Activated CD8-positive, alpha-beta memory T cell treated with anti-CD3 and anti-CD28 coated beads, Interleukin-2, amount 10 ng/mL, durations not matched to agents 7 days and 5 days (primary cell): ENCODE measurements around the gene RADIL. TPM values are rescaled to one million over a fixed set of nuclear protein-coding genes. Genes with fewer than 3 reads are reported as not detected.
"Not testable (repeated sequence)": the region's sequence is repeated elsewhere in the genome, so short reads cannot be mapped to it uniquely, and the experiment has no call there.

Experiments used
- ATAC-seq: fragments of 150-1000 bp; cut with Tn5 transposase; one replicate; pipeline ENCODE4 v1.10.0; 2021; ENCODE audit warnings: moderate library complexity
- CTCF ChIA-PET: fragments of 350-600 bp; sonication (Branson Sonifier 250); formaldehyde crosslinking; loops from one replicate; lab custom pipeline; 2021; ENCODE audit warnings: antibody characterized with exemption; lab: Charles Lee
- DNase-seq: peaks from one replicate; pipeline ENCODE4 v3.0.0-alpha.2; 2020
- H3K27ac Mint-ChIP-seq: one replicate; pipeline ENCODE4 v1.8.0; 2021; ENCODE audit warnings: mild to moderate bottlenecking, mixed read lengths
- H3K27me3 Mint-ChIP-seq: one replicate; pipeline ENCODE4 v1.8.0; 2021; ENCODE audit warnings: mixed read lengths
- H3K36me3 Mint-ChIP-seq: one replicate; pipeline ENCODE4 v1.8.0; 2021; ENCODE audit warnings: mild to moderate bottlenecking, mixed read lengths
- H3K4me1 Mint-ChIP-seq: one replicate; pipeline ENCODE4 v1.8.0; 2021; ENCODE audit warnings: mixed read lengths
- H3K4me3 Mint-ChIP-seq: one replicate; pipeline ENCODE4 v1.8.0; 2021; ENCODE audit warnings: mild to moderate bottlenecking, moderate library complexity, mixed read lengths
- H3K9me3 Mint-ChIP-seq: one replicate; pipeline ENCODE4 v1.8.0; 2022; ENCODE audit warnings: low read depth, mixed read lengths
- total RNA-seq, 2 experiments: library from RNA; stranded (reverse); gene quantifications; one replicate each; pipeline ENCODE4 v1.2.3, GENCODE V29; 2021

RADIL gene
- total RNA-seq, 2 experiments from 2014 or later: 0.12 TPM; not detected in 1

- ATAC-seq: no peak
- CTCF ChIA-PET: interaction anchor here (1.6 to 2.5 kb wide), 2 partner anchors 82 to 284 kb away, joined by 4 to 6 read pairs; no protein-coding TSS in a partner anchor
- Mint-ChIP-seq H3K4me1 (no peaks in the 10 kb centered on the region), H3K36me3 (no peaks in the 10 kb centered on the region), H3K27ac (no peak overlapping the region), H3K4me3 (no peak overlapping the region), H3K9me3 (no peaks in the 10 kb centered on the region), H3K27me3 (peaks cover 4% of the 10 kb centered on the region)
- DNase-seq: no peak
Observed at GRCh38 chr7:4801839-4802231, 81.7 kb downstream of the RADIL start.

DNA sequence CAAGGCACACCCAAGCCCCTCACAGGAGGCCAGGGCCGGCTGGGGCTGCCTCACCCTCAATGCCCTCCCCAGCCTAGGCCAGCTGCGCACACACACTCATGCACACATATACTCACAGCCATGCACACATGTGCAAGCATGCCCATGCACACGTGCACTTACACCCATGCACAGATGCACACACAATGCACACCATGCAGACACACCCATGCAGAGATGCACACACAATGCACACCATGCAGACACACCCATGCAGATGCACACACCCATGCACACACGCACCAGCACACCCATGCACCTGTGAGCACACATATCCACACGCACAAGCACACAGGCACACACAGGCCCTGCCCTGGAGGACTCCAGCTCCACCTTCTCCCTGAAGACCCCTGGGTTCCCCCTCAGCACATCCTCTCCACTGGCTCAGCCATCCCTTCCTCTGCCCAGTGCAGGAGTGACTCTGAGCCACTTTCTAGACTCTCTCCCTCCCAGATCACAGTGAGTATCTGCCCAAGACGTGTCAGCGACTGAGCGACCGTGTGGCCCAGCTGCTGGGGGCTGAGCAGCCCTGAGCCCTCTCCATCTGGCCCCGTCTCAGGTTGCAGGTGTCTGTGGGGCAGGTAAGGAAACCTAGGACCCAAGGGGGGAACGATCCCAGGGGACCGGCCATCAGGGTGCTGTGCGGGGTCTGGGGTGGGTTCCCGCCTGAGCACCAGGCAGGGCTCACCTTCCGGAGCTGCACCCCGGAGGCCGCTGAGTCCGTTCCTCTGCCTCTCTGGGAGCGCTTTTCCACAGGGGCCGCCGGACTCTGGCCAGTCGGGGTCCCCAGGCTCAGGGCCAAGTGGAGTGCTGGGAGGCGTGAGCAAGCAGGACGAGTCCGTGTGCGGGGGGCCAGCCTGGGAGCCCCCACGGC, 82.3 kb downstream of the RADIL start:
- H3K9me3 Mint-ChIP-seq: no peaks in the 10 kb centered on the region
- CTCF ChIA-PET: interaction anchor here (1.6 to 2.5 kb wide), 2 partner anchors 83 to 284 kb away, joined by 4 to 6 read pairs; no protein-coding TSS in a partner anchor
- DNase-seq (no peak), ATAC-seq (no peak)
- H3K36me3 Mint-ChIP-seq: no peaks in the 10 kb centered on the region
- no peaks in the 10 kb centered on the region for H3K4me1 Mint-ChIP-seq
- H3K4me3 Mint-ChIP-seq: no peak overlapping the region
- H3K27ac Mint-ChIP-seq: no peak overlapping the region
- no peaks in the 10 kb centered on the region for H3K27me3 Mint-ChIP-seq

GRCh38 chr7:4800487-4800886, 83.0 kb downstream of the RADIL start:
- no peaks in the 10 kb centered on the region for H3K9me3 Mint-ChIP-seq
- CTCF ChIA-PET: interaction anchor here (1.6 to 2.5 kb wide), 2 partner anchors 84 to 285 kb away, joined by 4 to 6 read pairs; no protein-coding TSS in a partner anchor
- ATAC-seq: no peak
- no peak for DNase-seq
- H3K27me3 Mint-ChIP-seq: no peaks in the 10 kb centered on the region
- H3K36me3 Mint-ChIP-seq: no peaks in the 10 kb centered on the region
- H3K4me3 Mint-ChIP-seq: no peak overlapping the region
- H3K27ac Mint-ChIP-seq: no peak overlapping the region
- no peaks in the 10 kb centered on the region for H3K4me1 Mint-ChIP-seq

- Mint-ChIP-seq H3K27ac (no peak overlapping the region), H3K36me3 (no peaks in the 10 kb centered on the region), H3K4me1 (no peaks in the 10 kb centered on the region), H3K4me3 (no peak overlapping the region), H3K9me3 (no peaks in the 10 kb centered on the region), H3K27me3 (no peaks in the 10 kb centered on the region)
- no peak for ATAC-seq
- CTCF ChIA-PET: interaction anchor here (2.2 to 3.6 kb wide), 3 partner anchors 57 to 286 kb away, joined by 4 to 49 read pairs (median 6); no protein-coding TSS in a partner anchor
- DNase-seq: no peak
Observed at GRCh38 chr7:4799508-4800268, 83.8 kb downstream of the RADIL start.

GRCh38 chr7:4798706-4799235, 84.7 kb downstream of the RADIL start:
- H3K4me1 Mint-ChIP-seq: peaks cover 2% of the 10 kb centered on the region
- ATAC-seq (no peak), DNase-seq (no peak)
- H3K27me3 Mint-ChIP-seq: no peaks in the 10 kb centered on the region
- H3K4me3 Mint-ChIP-seq: no peak overlapping the region
- no peak overlapping the region for H3K27ac Mint-ChIP-seq
- no peaks in the 10 kb centered on the region for H3K9me3 Mint-ChIP-seq
- peaks cover 4% of the 10 kb centered on the region for H3K36me3 Mint-ChIP-seq
- CTCF ChIA-PET: interaction anchor here (0.7 to 3.6 kb wide), 17 partner anchors 10 to 392 kb away, joined by 3 to 49 read pairs (median 4); partner anchors contain the start of genes AP5Z1 and RADIL

DNA sequence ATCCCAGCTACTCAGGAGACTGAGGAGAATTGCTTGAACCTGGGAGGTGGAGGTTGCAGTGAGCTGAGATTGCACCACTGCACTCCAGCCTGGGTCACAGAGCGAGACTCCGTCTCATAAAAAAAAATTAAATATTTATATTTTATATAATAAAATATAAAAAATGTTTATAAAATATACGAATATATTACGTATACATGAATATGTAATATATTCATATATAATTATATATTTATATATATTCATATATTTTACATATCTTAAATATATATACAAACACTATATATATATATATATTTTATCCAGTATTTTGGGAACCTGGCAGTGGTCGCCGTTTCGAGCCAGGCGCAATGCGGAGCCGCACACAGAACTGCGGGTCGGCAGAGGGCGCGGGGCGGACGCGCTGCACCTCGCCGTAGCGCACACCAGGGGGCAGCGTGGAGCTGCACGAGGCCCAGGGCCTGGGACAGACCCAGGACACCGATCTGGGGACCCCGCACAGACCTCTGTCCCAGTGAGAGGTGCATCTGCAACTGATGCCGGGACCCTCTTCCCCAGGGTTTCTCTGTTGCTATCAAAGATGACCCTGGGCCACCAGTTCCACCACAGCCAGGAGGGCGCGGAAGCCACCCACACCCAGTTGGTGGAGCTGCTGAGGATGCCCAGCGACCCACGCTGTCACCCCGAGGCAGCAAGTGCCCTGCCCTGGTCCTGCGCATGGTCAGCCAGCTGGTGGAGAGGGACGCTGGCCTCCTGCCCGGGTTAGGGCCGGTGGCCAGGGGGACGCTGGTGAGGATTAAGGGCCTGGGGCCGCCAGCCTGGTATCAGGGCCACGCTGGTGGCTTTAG, 85.4 kb downstream of the RADIL start:
- peaks cover 2% of the 10 kb centered on the region for H3K4me1 Mint-ChIP-seq
- ATAC-seq: peak; percentile 89
- peaks cover 4% of the 10 kb centered on the region for H3K36me3 Mint-ChIP-seq

GRCh38 chr7:4796453-4796852, 87.1 kb downstream of the RADIL start:
- CTCF ChIA-PET: interaction anchor here (1.1 to 3.6 kb wide), 3 partner anchors 10 to 289 kb away, joined by 3 to 49 read pairs (median 27); partner anchors contain the start of gene RADIL
- no peak for DNase-seq
- H3K9me3 Mint-ChIP-seq: no peaks in the 10 kb centered on the region
- ATAC-seq: no peak
- no peak overlapping the region for H3K27ac Mint-ChIP-seq
- H3K27me3 Mint-ChIP-seq: no peaks in the 10 kb centered on the region
- peaks cover 7% of the 10 kb centered on the region for H3K36me3 Mint-ChIP-seq
- no peak overlapping the region for H3K4me3 Mint-ChIP-seq
- peaks cover 2% of the 10 kb centered on the region for H3K4me1 Mint-ChIP-seq

More for the DNA sequence above, 85.4 kb downstream of the RADIL start:
- Mint-ChIP-seq H3K9me3 (no peaks in the 10 kb centered on the region), H3K27me3 (no peaks in the 10 kb centered on the region), H3K4me3 (no peak overlapping the region), H3K27ac (no peak overlapping the region)
- peak; percentile 65 for DNase-seq
- CTCF ChIA-PET: interaction anchor here (0.6 to 3.6 kb wide), 20 partner anchors 8 to 1737 kb away, joined by 3 to 49 read pairs (median 4); partner anchors contain the start of genes AP5Z1 and RADIL

DNA sequence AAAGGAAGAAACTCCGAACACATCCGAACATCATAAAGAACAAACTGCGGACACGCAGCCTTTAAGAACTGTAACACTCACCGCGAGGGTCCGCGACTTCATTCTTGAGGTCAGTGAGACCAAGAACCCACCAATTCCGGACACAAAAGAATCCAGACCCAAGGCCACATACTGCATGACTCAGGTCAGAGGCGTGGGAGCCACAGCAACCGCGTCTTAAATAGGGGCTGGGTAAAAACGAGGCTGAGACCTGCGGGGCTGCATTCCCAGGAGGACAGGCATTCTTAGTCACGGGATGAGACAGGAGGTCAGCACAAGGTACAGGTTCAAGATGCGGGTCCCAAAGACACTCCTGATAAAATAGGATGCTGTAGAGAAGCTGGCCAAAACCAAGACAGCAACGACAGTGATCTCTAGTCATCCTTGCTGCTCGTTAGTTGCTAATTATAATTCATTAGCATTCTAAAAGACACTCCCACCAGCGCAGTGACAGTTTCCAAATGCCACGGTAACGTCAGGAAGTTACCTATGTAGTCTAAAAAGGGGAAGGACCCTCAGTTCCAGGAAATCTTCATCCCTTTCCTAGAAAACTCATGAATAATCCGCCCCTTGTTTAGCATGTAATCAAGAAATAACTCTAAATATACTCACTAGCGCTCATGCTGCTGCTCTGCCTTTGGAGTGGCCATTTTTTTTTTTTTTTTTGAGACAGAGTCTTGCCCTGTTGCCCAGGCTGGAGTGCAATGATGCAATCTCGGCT, 88.7 kb downstream of the RADIL start:
- Mint-ChIP-seq H3K4me1 (peaks cover 2% of the 10 kb centered on the region), H3K36me3 (peaks cover 8% of the 10 kb centered on the region), H3K27ac (no peak overlapping the region), H3K27me3 (no peaks in the 10 kb centered on the region), H3K4me3 (no peak overlapping the region), H3K9me3 (no peaks in the 10 kb centered on the region)
- CTCF ChIA-PET: interaction anchor here (1.2 kb wide), 1 partner anchor 89 kb away, joined by 3 read pairs; the partner anchor contains the start of gene RADIL
- DNase-seq (no peak), ATAC-seq (no peak)

DNA sequence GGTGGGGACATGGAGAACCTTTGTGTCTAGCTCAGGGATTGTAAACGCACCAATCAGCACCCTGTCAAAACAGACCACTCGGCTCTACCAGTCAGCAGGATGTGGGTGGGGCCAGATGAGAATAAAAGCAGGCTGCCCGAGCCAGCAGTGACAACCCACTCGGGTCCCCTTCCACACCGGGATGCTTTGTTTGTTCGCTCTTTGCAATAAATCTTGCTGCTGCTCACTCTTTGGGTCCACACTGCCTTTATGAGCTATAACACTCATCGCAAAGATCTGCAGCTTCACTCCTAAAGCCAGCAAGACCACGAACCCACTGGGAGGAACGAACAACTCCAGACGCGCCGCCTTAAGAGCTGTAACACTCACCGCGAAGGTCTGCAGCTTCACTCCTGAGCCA, 89.3 kb downstream of the RADIL start:
- H3K4me3 Mint-ChIP-seq, CTCF ChIA-PET, H3K9me3 Mint-ChIP-seq: not testable (repeated sequence)

DNA sequence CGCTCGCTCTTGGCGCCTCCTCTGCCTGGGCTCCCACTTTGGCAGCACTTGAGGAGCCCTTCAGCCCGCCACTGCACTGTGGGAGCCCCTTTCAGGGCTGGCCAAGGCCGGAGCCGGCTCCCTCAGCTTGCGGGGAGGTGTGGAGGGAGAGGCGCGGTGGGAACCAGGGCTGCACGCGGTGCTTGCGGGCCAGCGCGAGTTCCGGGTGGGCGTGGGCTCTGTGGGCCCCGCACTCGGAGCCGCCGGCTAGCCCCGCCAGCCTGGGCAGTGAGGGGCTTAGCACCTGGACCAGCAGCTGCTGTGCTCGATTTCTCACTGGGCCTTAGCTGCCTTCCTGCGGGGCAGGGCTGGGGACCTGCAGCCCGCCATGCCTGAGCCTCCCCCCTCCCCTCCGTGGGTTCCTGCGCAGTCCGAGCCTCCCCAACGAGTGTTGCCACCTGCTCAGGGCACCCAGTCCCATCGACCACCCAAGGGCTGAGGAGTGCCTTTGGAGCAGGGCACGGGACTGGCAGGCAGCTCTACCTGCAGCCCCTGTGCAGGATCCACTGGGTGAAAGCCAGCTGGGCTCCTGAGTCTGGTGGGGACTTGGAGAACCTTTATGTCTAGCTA, 90.0 kb downstream of the RADIL start:
- ATAC-seq, H3K4me1 Mint-ChIP-seq, H3K4me3 Mint-ChIP-seq, DNase-seq, H3K9me3 Mint-ChIP-seq, H3K36me3 Mint-ChIP-seq, H3K27me3 Mint-ChIP-seq, H3K27ac Mint-ChIP-seq: not testable (repeated sequence)
- CTCF ChIA-PET: interaction anchor here (0.5 to 2.0 kb wide), 6 partner anchors 18 to 294 kb away, joined by 3 to 11 read pairs (median 4); partner anchors contain the start of gene AP5Z1

More for the DNA sequence above, 89.3 kb downstream of the RADIL start:
- not testable (repeated sequence) for H3K4me1 Mint-ChIP-seq, H3K27ac Mint-ChIP-seq, ATAC-seq, H3K27me3 Mint-ChIP-seq, DNase-seq, H3K36me3 Mint-ChIP-seq

DNA sequence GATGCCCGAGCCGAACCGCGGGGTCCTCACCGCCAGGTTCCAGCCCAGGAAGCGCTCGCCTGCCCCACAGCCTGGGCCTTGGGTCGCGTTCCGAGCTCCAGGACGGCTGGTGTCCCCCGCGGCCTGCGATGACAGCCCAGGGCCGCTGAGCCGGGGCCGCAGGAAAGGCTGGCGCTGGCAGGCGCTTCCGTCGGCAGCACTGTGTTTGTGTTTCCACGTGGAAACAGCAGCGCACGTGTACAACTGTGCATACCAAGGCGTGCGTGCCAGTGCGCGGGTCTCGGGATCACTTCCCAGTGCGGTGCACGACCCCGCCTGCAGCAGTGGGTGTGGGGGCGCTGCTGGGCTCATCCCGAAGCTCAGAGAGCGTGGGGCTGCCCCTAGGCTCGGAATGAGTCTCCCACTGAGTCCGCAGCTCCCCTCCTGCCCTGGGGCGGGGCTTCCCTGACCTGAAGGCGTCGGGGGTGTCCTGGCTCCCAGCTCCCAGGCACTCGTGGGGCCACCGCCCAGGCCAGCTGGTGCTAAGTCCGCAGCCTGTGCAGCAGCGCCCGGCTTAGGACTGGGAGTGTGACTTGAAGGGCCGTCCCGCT, 90.9 kb downstream of the RADIL start:
- no peak overlapping the region for H3K4me3 Mint-ChIP-seq
- H3K36me3 Mint-ChIP-seq: peaks cover 9% of the 10 kb centered on the region
- ATAC-seq (no peak), DNase-seq (no peak)
- peaks cover 2% of the 10 kb centered on the region for H3K4me1 Mint-ChIP-seq
- H3K27ac Mint-ChIP-seq: no peak overlapping the region
- CTCF ChIA-PET: interaction anchor here (0.5 to 2.0 kb wide), 10 partner anchors 18 to 1035 kb away, joined by 3 to 11 read pairs (median 4); partner anchors contain the start of gene AP5Z1
- no peaks in the 10 kb centered on the region for H3K27me3 Mint-ChIP-seq
- H3K9me3 Mint-ChIP-seq: no peaks in the 10 kb centered on the region
